SH-SY5Y (cell line): Measurements from ENCODE around the gene KIF25.

Experiments used
- GATA2 ChIP-seq: IDR thresholded peaks from 2 replicates; pipeline ENCODE4 v1.6.1; 2011; ENCODE audit warnings: mild to moderate bottlenecking, low read depth, low read length
- GATA3 ChIP-seq: IDR thresholded peaks from 2 replicates; pipeline ENCODE4 v1.6.1; 2011; ENCODE audit warnings: low read depth, mild to moderate bottlenecking, low read length, moderate library complexity

GRCh38 chr6:168060521-168060931 is 63.1 kb downstream of the KIF25 start:
- TF ChIP-seq GATA2 (no peak), GATA3 (no peak)
